EL (cell line): Measurements from ENCODE around the gene LCN1.
"Not testable (repeated sequence)": the region's sequence is repeated elsewhere in the genome, so short reads cannot be mapped to it uniquely, and the experiment has no call there.

ENCODE experiments used
- DNase-seq: peaks from one replicate; pipeline ENCODE4 v3.0.0-alpha.2; 2016

Gene LCN1

GRCh38 chr9:135505406-135506187 lies 15.6 kb upstream of the LCN1 start:
- DNase-seq = no peak

- DNase-seq = peak; percentile 13
These were observed 14.7 kb upstream of the LCN1 start for GRCh38 chr9:135506327-135507103.

GRCh38 chr9:135507104-135508035 lies 13.9 kb upstream of the LCN1 start:
- DNase-seq = no peak

- no peak for DNase-seq
These were observed 12.9 kb upstream of the LCN1 start for GRCh38 chr9:135508211-135508820.

GRCh38 chr9:135509458-135509857 lies 11.8 kb upstream of the LCN1 start:
- no peak for DNase-seq

GRCh38 chr9:135512241-135512603 lies 9.0 kb upstream of the LCN1 start:
- DNase-seq = no peak

GRCh38 chr9:135512904-135513303 lies 8.3 kb upstream of the LCN1 start:
- no peak for DNase-seq

- DNase-seq = no peak
These were observed 7.8 kb upstream of the LCN1 start for GRCh38 chr9:135513351-135513846.

- DNase-seq = not testable (repeated sequence)
These were observed 7.3 kb upstream of the LCN1 start for GRCh38 chr9:135513906-135514305.

GRCh38 chr9:135514342-135515082 lies 6.7 kb upstream of the LCN1 start:
- DNase-seq = no peak

GRCh38 chr9:135515083-135515951 lies 5.9 kb upstream of the LCN1 start:
- DNase-seq = no peak

GRCh38 chr9:135516132-135516860 lies 4.9 kb upstream of the LCN1 start:
- no peak for DNase-seq

GRCh38 chr9:135517407-135517822 lies 3.8 kb upstream of the LCN1 start:
- no peak for DNase-seq

- no peak for DNase-seq
These were observed 1.9 kb upstream of the LCN1 start for GRCh38 chr9:135519179-135519971.

- no peak for DNase-seq
These were observed 412 bp downstream of the LCN1 start for GRCh38 chr9:135521608-135522095.

GRCh38 chr9:135522137-135522877 lies 1.1 kb downstream of the LCN1 start:
- DNase-seq = no peak

- DNase-seq = no peak
These were observed 1.7 kb downstream of the LCN1 start for GRCh38 chr9:135522931-135523330.

- DNase-seq = no peak
These were observed 2.4 kb downstream of the LCN1 start for GRCh38 chr9:135523521-135524129.
